C4-2B (cell line): Measurements from ENCODE around the gene RNASE13.
"Not testable (repeated sequence)": the region's sequence is repeated elsewhere in the genome, so short reads cannot be mapped to it uniquely, and the experiment has no call there.

Source experiments
- CTCF ChIP-seq: fragments of 450-650 bp; conservative IDR thresholded peaks from 2 replicates; pipeline ENCODE4 v1.5.1; 2017; ENCODE audit warnings: mild to moderate bottlenecking
- ZFX ChIP-seq: fragments of 450-650 bp; IDR thresholded peaks from 2 replicates; pipeline ENCODE4 v1.6.1; 2017

- not testable (repeated sequence) for TF ChIP-seq CTCF, ZFX
These were observed 24.9 kb downstream of the RNASE13 start for GRCh38 chr14:21009721-21010120.
